Prostate gland (tissue), 2 donors: ENCODE results near the gene PCDHB7. TPM values are rescaled to one million over a fixed set of nuclear protein-coding genes. Genes with fewer than 3 reads are reported as not detected.
"Not testable (repeated sequence)": the region's sequence is repeated elsewhere in the genome, so short reads cannot be mapped to it uniquely, and the experiment has no call there.

Experiments
- DNase-seq: peaks from one replicate; pipeline ENCODE4 v3.0.0-alpha.2; 2019; ENCODE audit warnings: low spot score
- H3K27ac ChIP-seq, 2 donors: fragments of 200-600 bp; sonication (generic); 2 replicates each; pipeline ENCODE4 v1.5.1; 2017 to 2019
- H3K27me3 ChIP-seq: fragments of 200-600 bp; sonication (generic); replicated peaks from 2 replicates; pipeline ENCODE4 v1.5.1; 2019; ENCODE audit not compliant: insufficient read depth
- H3K36me3 ChIP-seq, 2 donors: fragments of 200-600 bp; sonication (generic); 1 replicate in 1 of 2; 2 replicates in 1 of 2; pipeline versions ENCODE4 v1.5.1 to v1.8.1; 2017 to 2019
- H3K4me1 ChIP-seq: fragments of 200-600 bp; sonication (generic); replicated peaks from 2 replicates; pipeline ENCODE4 v1.5.1; 2019
- H3K4me3 ChIP-seq, 2 donors: fragments of 200-600 bp; sonication (generic); 2 replicates each; pipeline ENCODE4 v1.5.1; 2017 to 2019
- H3K9me3 ChIP-seq: fragments of 200-600 bp; sonication (generic); 2 replicates; pipeline ENCODE4 v1.5.1; 2017
- CTCF ChIP-seq, 4 experiments: fragments of 200-600 bp in 2 of 4; fragments of 450-650 bp in 2 of 4; sonication (generic) in 2 of 4; IDR thresholded peaks; 1 replicate in 3 of 4; 2 replicates in 1 of 4; pipeline ENCODE4 v1.5.1; 2016 to 2019; ENCODE audit warnings: antibody characterized with exemption in 4 of 4, mild to moderate bottlenecking in 2 of 4, moderate library complexity in 2 of 4
- POLR2A ChIP-seq: fragments of 450-650 bp; IDR thresholded peaks from one replicate; pipeline ENCODE4 v1.6.1; 2016; ENCODE audit warnings: antibody characterized with exemption, mild to moderate bottlenecking
- POLR2AphosphoS5 ChIP-seq: sonication (generic); formaldehyde crosslinking; IDR thresholded peaks from one replicate; pipeline ENCODE4 v1.6.1; 2017; ENCODE audit warnings: antibody characterized with exemption
- WGBS: methylation state at CpG from one replicate; pipeline ENCODE4 v1.1.5; 2018; 5-methylcytosine and 5-hydroxymethylcytosine counted together
- intact Hi-C: fragments of 100-400 bp; cut with DNase I; formaldehyde crosslinking; loops from one replicate; pipeline ENCODE4 v1.14.2; 2022
- total RNA-seq, 2 donors: library from RNA; depleted of rRNA; stranded (reverse); fragments of >200 nt; gene quantifications; one replicate each; pipeline ENCODE4 v1.1.0, GENCODE V29; 2016

PCDHB7 gene
- total RNA-seq, 2 donors from 2014 or later = 1.2 to 1.9 TPM

GRCh38 chr5:141192110-141192725, 19.8 kb downstream of the PCDHB7 start, which contains the start of gene PCDHB10:
PCDHB10 (plus strand) TSS chr5:141192353; CDS start chr5:141192553, 200 bp downstream.
- 6% methylated on average over 10 of the region's 10 CpGs for WGBS
- H3K4me3 ChIP-seq = no peak within 1 kb of the TSS

GRCh38 chr5:141194332-141194731, 21.9 kb downstream of the PCDHB7 start:
- WGBS = 24% methylated on average over 13 of the region's 37 CpGs
- H3K9me3 ChIP-seq, DNase-seq: not testable (repeated sequence)

More at GRCh38 chr5:141192110-141192725, 19.8 kb downstream of the PCDHB7 start, which contains the start of gene PCDHB10:
- intact Hi-C loops = loop anchor here (10.0 kb wide), 1 partner anchor 373 kb away; no protein-coding TSS in a partner anchor
- TF ChIP-seq CTCF (IDR thresholded peaks at IDR 0.05) = peak in 1 of 4 experiments; percentile 10
- TF ChIP-seq POLR2AphosphoS5 = no peak
- H3K9me3 ChIP-seq = no peaks in the 10 kb centered on the region
- H3K4me1 ChIP-seq = no peaks in the 10 kb centered on the region
- no peak within 1 kb of the TSS for H3K27ac ChIP-seq
- no peaks in the 10 kb centered on the region for H3K27me3 ChIP-seq
- H3K36me3 ChIP-seq = no peaks in the 10 kb centered on the region
- no peak for DNase-seq

DNA sequence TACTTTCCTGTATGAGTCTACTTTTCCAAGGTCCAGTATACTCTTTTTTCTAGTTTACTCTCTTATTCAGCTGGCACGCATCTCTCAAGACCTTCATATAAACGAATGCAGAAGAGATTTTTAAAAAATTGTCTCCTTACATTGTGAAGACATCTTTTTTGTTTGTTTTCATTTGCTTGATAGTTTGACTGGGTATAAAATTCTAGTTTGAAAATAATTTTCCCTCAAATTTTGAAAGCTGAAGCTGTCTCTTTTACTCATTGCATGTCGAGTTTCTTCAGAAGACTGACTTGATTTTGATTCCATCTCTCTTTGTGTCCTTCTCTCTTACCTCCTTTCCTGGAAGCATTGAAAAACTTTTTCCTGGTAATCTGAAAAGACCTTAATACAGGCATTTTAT, 23.9 kb downstream of the PCDHB7 start:
- no peaks in the 10 kb centered on the region for H3K36me3 ChIP-seq
- H3K9me3 ChIP-seq = no peaks in the 10 kb centered on the region
- DNase-seq = no peak
- TF ChIP-seq POLR2AphosphoS5 = no peak
- no peak for TF ChIP-seq CTCF (IDR thresholded peaks at IDR 0.05)
- TF ChIP-seq POLR2A = no peak
- no peaks in the 10 kb centered on the region for H3K27me3 ChIP-seq
- H3K4me3 ChIP-seq = no peak overlapping the region
- no peak overlapping the region for H3K27ac ChIP-seq
- intact Hi-C loops = loop anchor here (10.0 kb wide), 1 partner anchor 368 kb away; no protein-coding TSS in a partner anchor
- H3K4me1 ChIP-seq = no peaks in the 10 kb centered on the region
- 57% methylated on average over 3 of the region's 3 CpGs for WGBS

More at GRCh38 chr5:141194332-141194731, 21.9 kb downstream of the PCDHB7 start:
- not testable (repeated sequence) for H3K27ac ChIP-seq, H3K27me3 ChIP-seq, H3K4me1 ChIP-seq, H3K36me3 ChIP-seq, H3K4me3 ChIP-seq
- intact Hi-C loops = loop anchor here (10.0 kb wide), 1 partner anchor 370 kb away; no protein-coding TSS in a partner anchor

- no peak for DNase-seq
- WGBS = 40% methylated on average over 21 of the region's 21 CpGs
- TF ChIP-seq CTCF (IDR thresholded peaks at IDR 0.05) = no peak
- Histone ChIP-seq H3K4me1 (no peaks in the 10 kb centered on the region), H3K36me3 (no peaks in the 10 kb centered on the region), H3K27me3 (no peaks in the 10 kb centered on the region), H3K27ac (no peak within 1 kb of the TSS), H3K9me3 (no peaks in the 10 kb centered on the region), H3K4me3 (peak within 1 kb of the TSS in 1 of 2 donors; percentile 3)
- intact Hi-C loops = loop anchor here (10.0 kb wide), 1 partner anchor 365 kb away; no protein-coding TSS in a partner anchor
Measured at GRCh38 chr5:141199359-141200235, 27.2 kb downstream of the PCDHB7 start, which contains the start of gene PCDHB11. PCDHB11 (plus strand) TSS chr5:141199627; CDS start chr5:141199775, 148 bp downstream.

DNA sequence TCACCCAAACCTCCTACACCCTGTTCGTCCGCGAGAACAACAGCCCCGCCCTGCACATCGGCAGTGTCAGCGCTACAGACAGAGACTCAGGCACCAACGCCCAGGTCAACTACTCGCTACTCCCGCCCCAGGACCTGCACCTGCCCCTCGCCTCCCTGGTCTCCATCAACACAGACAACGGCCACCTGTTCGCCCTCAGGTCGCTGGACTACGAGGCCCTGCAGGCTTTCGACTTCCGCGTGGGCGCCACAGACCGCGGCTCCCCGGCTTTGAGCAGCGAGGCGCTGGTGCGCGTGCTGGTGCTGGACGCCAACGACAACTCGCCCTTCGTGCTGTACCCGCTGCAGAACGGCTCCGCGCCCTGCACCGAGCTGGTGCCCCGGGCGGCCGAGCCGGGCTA, 28.7 kb downstream of the PCDHB7 start:
- H3K4me1 ChIP-seq, H3K9me3 ChIP-seq, H3K27me3 ChIP-seq, DNase-seq, H3K36me3 ChIP-seq, H3K4me3 ChIP-seq, intact Hi-C loops, H3K27ac ChIP-seq: not testable (repeated sequence)
- 20% methylated on average over 18 of the region's 38 CpGs for WGBS

DNA sequence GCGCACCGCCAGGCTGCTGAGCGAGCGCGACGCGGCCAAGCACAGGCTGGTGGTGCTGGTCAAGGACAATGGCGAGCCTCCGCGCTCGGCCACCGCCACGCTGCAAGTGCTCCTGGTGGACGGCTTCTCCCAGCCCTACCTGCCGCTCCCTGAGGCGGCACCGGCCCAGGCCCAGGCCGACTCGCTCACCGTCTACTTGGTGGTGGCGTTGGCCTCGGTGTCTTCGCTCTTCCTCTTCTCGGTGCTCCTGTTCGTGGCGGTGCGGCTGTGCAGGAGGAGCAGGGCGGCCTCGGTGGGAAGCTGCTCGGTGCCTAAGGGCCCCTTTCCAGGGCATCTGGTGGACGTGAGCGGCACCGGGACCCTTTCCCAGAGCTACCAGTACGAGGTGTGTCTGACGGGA, 29.2 kb downstream of the PCDHB7 start:
- H3K4me1 ChIP-seq, H3K27me3 ChIP-seq, H3K27ac ChIP-seq, H3K36me3 ChIP-seq, H3K9me3 ChIP-seq, intact Hi-C loops, H3K4me3 ChIP-seq, DNase-seq: not testable (repeated sequence)
- 30% methylated on average over 18 of the region's 35 CpGs for WGBS
